Inflammatory macrophage (primary cell): ENCODE results near the gene ITGB3.

Experiments
- DNase-seq, 2 donors: peaks; one replicate each; pipeline ENCODE4 v3.0.0-alpha.2; 2020 to 2022

Gene ITGB3

GRCh38 chr17:47223007-47223406, 30.6 kb upstream of the ITGB3 start:
- DNase-seq: peak in 1 of 2 donors; percentile 20

- no peak for DNase-seq
Observed at GRCh38 chr17:47223460-47223859, 30.2 kb upstream of the ITGB3 start.

GRCh38 chr17:47224077-47224476, 29.6 kb upstream of the ITGB3 start:
- DNase-seq: peak in 1 of 2 donors; percentile 12

DNA sequence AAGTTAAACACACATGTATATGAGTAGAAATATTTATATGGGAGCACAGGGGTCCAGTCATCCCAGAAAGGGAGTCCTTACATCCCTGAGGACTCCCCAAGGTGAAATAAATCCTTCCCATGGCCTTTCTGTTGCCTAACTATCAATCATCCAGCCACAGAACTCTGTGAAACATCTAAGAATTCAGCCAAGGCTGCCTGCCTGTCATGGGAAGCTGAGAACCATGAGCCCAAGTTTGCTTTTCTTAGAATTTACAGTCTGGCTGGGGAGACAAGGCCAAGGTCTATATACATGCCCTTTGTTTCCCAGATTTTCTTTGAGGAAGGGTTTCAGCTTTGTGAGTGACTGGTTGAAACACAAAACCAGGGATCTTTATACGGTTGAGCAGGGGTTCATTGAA, 28.7 kb upstream of the ITGB3 start:
- peak in 1 of 2 donors; percentile 2 for DNase-seq

DNA sequence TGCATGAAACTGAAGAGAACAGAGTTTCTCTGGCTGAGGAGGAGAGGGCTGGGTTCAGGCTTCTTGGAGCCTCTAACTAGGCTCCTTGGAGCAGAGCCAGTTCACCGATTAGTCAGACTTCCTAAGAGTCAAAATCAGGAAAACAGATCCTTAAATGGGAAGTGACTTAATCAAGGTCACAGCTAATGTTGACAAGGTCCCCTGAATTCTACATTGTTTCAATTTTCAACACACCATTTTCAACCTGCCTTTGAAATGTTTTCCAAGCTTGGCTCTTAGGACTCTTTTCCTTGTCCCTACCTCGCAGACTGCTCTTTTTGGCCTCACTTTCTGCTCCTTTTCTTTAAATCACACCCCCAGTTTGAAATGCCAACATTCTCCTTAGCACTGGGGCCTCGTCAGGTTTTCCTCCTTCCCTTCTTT, 28.2 kb upstream of the ITGB3 start:
- DNase-seq: peak; percentile 55 to 75

GRCh38 chr17:47225911-47226688, 27.5 kb upstream of the ITGB3 start:
- peak in 1 of 2 donors; percentile 6 for DNase-seq

DNA sequence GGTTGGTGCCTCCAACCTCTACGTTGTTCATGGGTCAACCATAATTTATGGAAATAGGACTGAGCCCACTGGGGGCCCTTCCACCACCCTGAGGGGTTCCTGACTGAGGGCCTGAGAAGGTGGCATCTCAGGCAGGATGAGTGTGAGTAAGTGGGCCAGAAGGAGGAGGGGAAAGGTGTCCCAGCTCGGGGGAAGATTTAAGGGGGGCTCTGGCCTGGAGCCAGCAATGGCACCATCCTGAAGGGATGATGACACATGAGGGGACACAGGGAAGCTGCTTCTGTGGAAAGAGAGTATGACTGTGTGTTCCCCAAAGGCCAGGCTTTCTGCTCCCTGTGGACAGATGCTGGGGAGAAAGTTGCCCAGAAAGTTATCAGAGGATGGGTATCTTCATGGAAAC, 25.8 kb upstream of the ITGB3 start:
- no peak for DNase-seq

DNA sequence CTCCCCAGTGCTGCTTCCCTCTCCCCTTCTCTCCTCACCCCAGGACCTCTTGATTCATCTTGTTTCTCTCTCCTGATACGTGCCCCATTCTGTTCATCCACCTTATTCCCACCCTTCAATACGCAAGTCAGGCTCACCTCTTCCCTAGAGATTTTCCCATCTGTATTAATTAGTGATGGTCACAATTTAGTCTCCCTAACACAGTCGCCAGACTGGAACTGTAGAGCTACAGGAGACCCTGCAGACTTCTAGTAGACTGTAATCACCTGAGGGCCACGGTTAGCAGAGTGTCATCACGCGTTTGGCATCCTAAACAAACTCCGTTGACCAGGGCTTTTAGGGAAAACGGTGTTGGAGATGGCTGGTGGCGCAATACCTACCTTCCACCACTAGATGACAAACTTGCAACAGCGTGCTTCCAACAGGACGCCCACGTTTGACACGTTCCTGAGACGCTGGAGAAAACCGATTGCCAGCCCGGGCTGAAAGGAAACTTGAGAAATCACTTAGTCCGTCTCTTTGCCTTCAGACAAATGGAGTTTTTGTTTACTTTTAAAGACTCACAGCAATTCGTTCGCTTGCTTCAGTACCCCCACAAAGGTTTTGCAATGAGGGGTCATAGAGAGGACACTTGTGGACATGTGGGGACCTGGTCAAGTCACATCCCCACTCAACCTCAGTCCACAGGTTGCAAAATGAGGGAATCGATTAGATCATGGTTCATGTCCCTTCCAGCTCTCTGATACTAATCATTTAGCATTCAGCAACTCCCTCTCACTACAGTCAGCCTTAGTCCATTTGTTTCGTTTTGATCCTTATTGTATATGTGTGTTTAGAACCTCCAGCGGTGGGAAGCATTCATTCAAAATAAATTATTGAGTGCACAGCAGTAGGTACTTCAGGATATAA, 23.8 kb upstream of the ITGB3 start:
- peak; percentile 89 to 94 for DNase-seq

- DNase-seq: no peak
Observed at GRCh38 chr17:47230864-47231263, 22.8 kb upstream of the ITGB3 start.

DNA sequence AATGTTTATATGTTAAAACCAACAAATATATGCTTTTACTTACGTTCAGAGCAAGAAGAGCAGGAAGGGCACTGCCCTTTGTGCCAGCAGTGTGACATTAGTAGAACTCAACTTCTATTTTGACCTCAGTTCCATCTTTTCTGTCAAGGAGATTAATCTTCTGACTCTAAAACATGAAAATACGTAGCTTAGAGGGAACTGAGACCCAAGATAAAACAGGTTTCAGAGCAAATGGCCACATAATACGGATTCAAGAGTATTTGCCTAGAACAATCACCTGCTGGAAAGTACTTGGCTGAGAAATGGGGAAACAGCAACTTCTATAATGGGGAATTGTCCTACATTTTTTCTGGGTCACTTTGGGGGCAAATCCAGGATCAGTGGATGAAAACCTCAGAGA, 22.3 kb upstream of the ITGB3 start:
- DNase-seq: no peak

- DNase-seq: no peak
Observed at GRCh38 chr17:47231866-47232265, 21.8 kb upstream of the ITGB3 start.

DNA sequence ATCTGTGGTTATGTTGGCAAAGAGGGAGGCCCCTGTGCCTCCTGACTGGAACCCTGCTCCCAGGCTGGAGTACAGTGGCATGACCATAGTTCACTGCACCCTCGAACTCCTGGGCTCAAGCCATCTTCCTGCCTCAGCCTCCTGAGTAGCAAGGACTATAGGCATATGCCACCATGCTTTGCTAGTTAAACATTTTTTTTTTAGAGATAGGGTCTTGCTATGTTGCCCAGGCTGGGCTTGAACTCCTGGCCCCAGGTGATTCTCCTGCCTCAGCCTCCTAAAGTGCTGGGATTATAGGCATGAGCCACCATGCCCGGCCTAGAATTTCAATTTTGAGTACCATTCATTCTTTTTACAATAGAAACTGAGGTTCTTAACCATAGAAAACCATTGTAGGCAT, 21.2 kb upstream of the ITGB3 start:
- no peak for DNase-seq

DNA sequence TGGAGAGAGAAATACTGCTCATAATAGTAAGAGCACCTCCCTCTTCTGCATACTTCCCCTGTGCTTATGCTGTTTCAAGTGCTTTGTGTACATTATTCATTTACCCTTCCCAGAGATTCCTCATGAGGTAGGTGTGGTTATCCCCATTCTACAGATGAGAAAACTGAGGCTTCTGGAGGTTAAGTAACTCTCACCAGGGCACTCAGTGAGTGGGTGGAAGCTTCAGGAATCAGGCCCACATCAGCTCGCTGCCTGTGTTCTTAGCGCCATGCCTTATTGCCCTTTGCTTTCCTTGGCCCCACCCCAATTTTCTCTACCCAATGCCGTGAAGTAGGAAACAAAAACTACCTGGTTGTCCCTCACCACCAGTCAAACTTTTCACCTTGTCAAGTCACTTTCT, 18.1 kb upstream of the ITGB3 start:
- no peak for DNase-seq

DNA sequence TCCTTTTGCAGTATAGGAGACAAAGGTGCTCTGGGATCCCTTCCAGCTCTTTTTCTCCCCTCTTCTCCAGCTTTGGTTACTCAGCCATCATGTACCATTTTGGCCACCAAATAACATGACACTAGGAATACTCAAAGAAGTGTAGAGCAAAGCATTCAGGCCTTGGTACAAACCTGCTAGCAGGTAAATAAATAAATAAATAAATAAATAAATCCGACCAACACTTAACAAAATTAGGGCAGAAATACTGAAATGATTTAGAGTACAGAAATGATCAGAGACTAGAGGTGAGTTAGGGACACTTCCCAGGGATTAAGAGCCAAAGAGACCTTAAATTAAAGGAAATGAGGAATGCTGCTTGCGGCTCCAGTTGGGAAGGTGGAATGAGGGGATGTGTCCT, 17.7 kb upstream of the ITGB3 start:
- no peak for DNase-seq

GRCh38 chr17:47237841-47238240, 15.8 kb upstream of the ITGB3 start:
- DNase-seq: no peak

GRCh38 chr17:47238321-47239010, 15.2 kb upstream of the ITGB3 start:
- no peak for DNase-seq

DNA sequence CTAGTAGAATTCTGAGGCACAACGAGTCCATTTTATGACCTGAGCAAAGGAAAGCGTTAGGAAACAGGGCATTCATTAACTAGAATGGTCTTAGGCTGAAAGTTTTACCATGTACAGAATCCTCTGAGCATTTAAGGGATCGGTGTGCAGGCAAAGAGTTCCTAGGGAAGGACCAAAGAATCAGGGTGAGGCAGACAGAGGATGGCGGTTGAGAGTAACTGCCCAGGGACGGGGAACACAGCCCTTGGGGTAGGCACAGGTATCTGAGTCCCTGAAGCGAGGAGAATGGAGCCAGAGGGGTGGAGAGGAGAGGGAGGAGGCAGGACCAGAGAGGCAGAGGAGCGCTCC, 14.0 kb upstream of the ITGB3 start:
- no peak for DNase-seq

GRCh38 chr17:47239967-47240651, 13.5 kb upstream of the ITGB3 start:
- DNase-seq: peak; percentile 71 to 77

GRCh38 chr17:47240806-47241205, 12.8 kb upstream of the ITGB3 start:
- peak in 1 of 2 donors; percentile 24 for DNase-seq

GRCh38 chr17:47242648-47243047, 11.0 kb upstream of the ITGB3 start:
- DNase-seq: no peak

DNA sequence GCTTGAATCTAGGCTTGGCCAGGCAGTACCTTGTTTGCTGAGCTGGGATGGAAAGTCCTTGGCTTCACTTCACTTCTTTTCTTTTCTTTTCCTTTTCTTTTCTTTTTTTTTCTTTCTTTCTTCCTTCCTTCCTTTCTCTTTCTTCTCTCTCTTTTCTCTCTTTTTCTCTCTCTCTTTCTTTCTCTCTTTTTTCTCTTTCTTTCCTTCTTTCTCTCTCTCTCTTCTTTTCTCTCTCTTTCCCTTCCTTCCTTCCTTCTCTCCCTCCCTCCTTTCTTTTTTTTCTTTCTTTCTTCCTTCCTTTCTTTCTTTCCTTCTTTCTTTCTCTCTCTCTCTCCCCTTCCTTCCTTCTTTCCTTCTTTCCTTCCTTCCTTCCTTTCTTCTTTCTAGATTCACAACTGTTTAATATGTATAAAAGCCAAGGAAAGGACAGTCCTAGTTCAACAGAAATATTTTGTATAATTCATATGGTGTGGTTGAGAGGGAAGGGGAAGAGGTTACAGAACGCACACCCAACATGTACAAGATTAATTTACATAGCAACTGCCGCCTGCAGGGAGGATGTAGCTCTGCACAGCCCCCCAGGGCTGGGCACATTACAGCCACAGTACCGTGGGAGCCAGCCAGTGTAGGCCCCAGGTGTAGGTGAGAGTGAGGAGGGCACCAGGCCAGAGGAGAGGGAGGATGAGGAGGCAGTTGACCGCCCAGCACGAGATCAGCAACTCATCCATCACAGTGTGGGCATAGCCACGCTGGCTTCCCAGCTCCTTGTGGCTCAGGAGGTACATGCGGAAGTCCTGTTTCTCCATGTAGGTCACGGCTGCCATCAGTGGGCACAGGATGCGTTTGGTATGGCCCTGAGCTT, 9.7 kb upstream of the ITGB3 start:
- no peak for DNase-seq

- DNase-seq: no peak
Observed at GRCh38 chr17:47244697-47245096, 8.9 kb upstream of the ITGB3 start.
